B cell (primary cell): Measurements from ENCODE around the gene TGFB1. TPM values are rescaled to one million over a fixed set of nuclear protein-coding genes. Genes with fewer than 3 reads are reported as not detected.

Source experiments
- ATAC-seq: fragments of 200-7000 bp; cut with Tn5 transposase; one replicate; pipeline ENCODE4 v1.10.0; 2021; ENCODE audit warnings: low read depth, mild to moderate bottlenecking, moderate number of reproducible peaks, moderate library complexity
- CTCF ChIA-PET: fragments of 350-600 bp; sonication (Branson Sonifier 250); formaldehyde crosslinking; loops from one replicate; lab custom pipeline; 2021; ENCODE audit warnings: antibody characterized with exemption, inconsistent platforms; lab: Charles Lee
- POLR2A ChIA-PET: fragments of 350-600 bp; sonication (Branson Sonifier 250); formaldehyde crosslinking; loops from one replicate; lab custom pipeline; 2021; ENCODE audit warnings: antibody characterized with exemption; lab: Charles Lee
- DNase-seq: peaks from one replicate; pipeline ENCODE4 v3.0.0; 2013
- H2AFZ ChIP-seq: 2 replicates; pipeline ENCODE4 v1.6.1; 2012; ENCODE audit warnings: mild to moderate bottlenecking, low read depth, low read length; ENCODE audit not compliant: insufficient read depth, poor library complexity, severe bottlenecking
- H3K27ac ChIP-seq, 2 donors: 1 replicate in 1 of 2; 2 replicates in 1 of 2; pipeline ENCODE4 v1.5.1; 2012 to 2013; ENCODE audit warnings: low read length in 2 of 2, mild to moderate bottlenecking in 2 of 2, moderate library complexity in 1 of 2
- H3K27me3 ChIP-seq, 4 experiments: fragments of 200-600 bp in 1 of 4; sonication (generic) in 1 of 4; replicated peaks in 1 of 4; 1 replicate in 2 of 4; 2 replicates in 2 of 4; pipeline versions ENCODE4 v1.6.1 to v1.7.0; 2013 to 2016; ENCODE audit warnings: low read length in 3 of 4, mild to moderate bottlenecking in 2 of 4, mixed read lengths in 1 of 4, moderate library complexity in 1 of 4; ENCODE audit not compliant: insufficient read depth in 4 of 4, control insufficient read depth in 3 of 4; ENCODE audit errors: control extremely low read depth in 1 of 4
- H3K36me3 ChIP-seq, 2 experiments: replicated peaks in 1 of 2; 1 replicate in 1 of 2; 2 replicates in 1 of 2; pipeline versions ENCODE4 v1.6.1 to v1.7.1; 2013; ENCODE audit warnings: low read length in 1 of 2; ENCODE audit not compliant: insufficient read depth in 2 of 2, control insufficient read depth in 1 of 2; ENCODE audit errors: control extremely low read depth in 1 of 2, extremely low read depth in 1 of 2
- H3K4me1 ChIP-seq, 2 donors: fragments of 200-600 bp in 1 of 2; sonication (generic) in 1 of 2; 1 replicate in 1 of 2; 2 replicates in 1 of 2; pipeline versions ENCODE4 v1.5.1 to v1.6.1; 2013 to 2017; ENCODE audit warnings: low read length in 2 of 2; ENCODE audit not compliant: control insufficient read depth in 2 of 2, insufficient read depth in 2 of 2
- H3K4me2 ChIP-seq: replicated peaks from 2 replicates; pipeline ENCODE3; 2012; ENCODE audit warnings: mild to moderate bottlenecking, low read depth, low read length; ENCODE audit not compliant: poor library complexity, severe bottlenecking
- H3K4me3 ChIP-seq, 5 experiments: fragments of 200-600 bp in 1 of 5; sonication (generic) in 1 of 5; 1 replicate in 3 of 5; 2 replicates in 2 of 5; pipeline versions ENCODE4 v1.5.1 to v1.7.0; 2011 to 2016; ENCODE audit warnings: low read length in 4 of 5, mild to moderate bottlenecking in 4 of 5, low read depth in 2 of 5, control low read depth in 1 of 5, moderate library complexity in 1 of 5; ENCODE audit not compliant: insufficient read depth in 1 of 5; ENCODE audit errors: control extremely low read depth in 1 of 5, extremely low read depth in 1 of 5
- H3K79me2 ChIP-seq: fragments of 200-600 bp; sonication (generic); one replicate; pipeline ENCODE4 v1.6.0; 2016; ENCODE audit warnings: low read length; ENCODE audit not compliant: control insufficient read depth, insufficient read depth
- H3K9ac ChIP-seq: fragments of 200-600 bp; sonication (generic); 2 replicates; pipeline ENCODE4 v1.6.1; 2017; ENCODE audit warnings: mild to moderate bottlenecking, low read length, moderate library complexity
- H3K9me3 ChIP-seq, 3 donors: one replicate each; pipeline versions ENCODE4 v1.6.1 to v1.7.1; 2013; ENCODE audit warnings: low read length in 2 of 3; ENCODE audit not compliant: control insufficient read depth in 2 of 3, insufficient read depth in 1 of 3; ENCODE audit errors: control extremely low read depth in 1 of 3
- H4K20me1 ChIP-seq: 2 replicates; pipeline ENCODE4 v1.6.0; 2012; ENCODE audit warnings: mild to moderate bottlenecking, low read length; ENCODE audit not compliant: insufficient read depth, control insufficient read depth, poor library complexity, severe bottlenecking
- H3K27ac Mint-ChIP-seq: one replicate; pipeline ENCODE4 v1.8.0; 2021; ENCODE audit warnings: mixed read lengths
- H3K27me3 Mint-ChIP-seq: one replicate; pipeline ENCODE4 v1.8.0; 2021; ENCODE audit warnings: mixed read lengths
- H3K4me1 Mint-ChIP-seq: one replicate; pipeline ENCODE4 v1.8.0; 2021; ENCODE audit warnings: mixed read lengths
- H3K4me3 Mint-ChIP-seq: one replicate; pipeline ENCODE4 v1.8.0; 2021; ENCODE audit warnings: mixed read lengths
- H3K9me3 Mint-ChIP-seq: one replicate; pipeline ENCODE4 v1.8.0; 2022; ENCODE audit warnings: mixed read lengths; ENCODE audit not compliant: insufficient read depth
- CTCF ChIP-seq: fragments of 200-600 bp; IDR thresholded peaks from one replicate; pipeline ENCODE4 v1.8.0; 2022; ENCODE audit warnings: antibody characterized with exemption, mild to moderate bottlenecking
- EZH2 ChIP-seq: IDR thresholded peaks from 2 replicates; pipeline ENCODE4 v1.6.1; 2012; ENCODE audit warnings: borderline replicate concordance, low read depth, mild to moderate bottlenecking, moderate library complexity, low read length; ENCODE audit not compliant: insufficient read depth, poor library complexity, severe bottlenecking
- WGBS: methylation state at CpG from one replicate; pipeline ENCODE4 v1.1.5; 2013; ENCODE audit warnings: missing lambda C conversion rate; ENCODE audit not compliant: insufficient coverage; 5-methylcytosine and 5-hydroxymethylcytosine counted together
- intact Hi-C: fragments of 100-400 bp; cut with micrococcal nuclease; formaldehyde crosslinking; loops from one replicate; pipeline ENCODE4 v1.10.0; 2022
- polyA plus RNA-seq: library from polyadenylated mRNA; depleted of rRNA; stranded (reverse); fragments of >200 nt; gene quantifications from 2 replicates; pipeline ENCODE4 v1.2.3, GENCODE V29; 2012
- total RNA-seq, 2 donors: library from RNA; stranded (reverse); fragments of 120-200 nt in 1 of 2; gene quantifications; 1 replicate in 1 of 2; 2 replicates in 1 of 2; pipeline versions ENCODE4 v1.2.3 to v1.2.4, GENCODE V29; 2013 to 2022

Gene TGFB1
- total and polyA plus RNA-seq, 2 donors (not counting 1 experiment from before 2014, with no cell fraction given): 109 to 120 TPM

GRCh38 chr19:41307954-41308449, 45.7 kb downstream of the TGFB1 start:
- H3K4me1 ChIP-seq: peaks cover 64 to 83% of the 10 kb centered on the region in 2 donors
- peak overlapping the region; percentile 98 for H3K4me3 Mint-ChIP-seq
- intact Hi-C loops: loop anchor here (1.0 kb wide), 4 partner anchors 11 to 182 kb away; no protein-coding TSS in a partner anchor
- 39% methylated on average over 3 of the region's 4 CpGs for WGBS
- DNase-seq (no peak), ATAC-seq (no peak)
- H3K4me1 Mint-ChIP-seq: peaks cover 67% of the 10 kb centered on the region
- H3K9me3 ChIP-seq: no peaks in the 10 kb centered on the region
- peak overlapping the region; percentile 98 for H3K4me2 ChIP-seq
- peaks cover 69% of the 10 kb centered on the region for H3K79me2 ChIP-seq
- peak overlapping the region; percentile 48 for H2AFZ ChIP-seq
- H4K20me1 ChIP-seq: peaks cover 23% of the 10 kb centered on the region
- no peak for TF ChIP-seq EZH2
- no peak for TF ChIP-seq CTCF
- H3K27ac ChIP-seq: peak overlapping the region; percentile 89 to 100
- peak overlapping the region in 2 of 5 experiments; percentile 3 to 10 for H3K4me3 ChIP-seq
- no peaks in the 10 kb centered on the region for H3K9me3 Mint-ChIP-seq
- H3K27ac Mint-ChIP-seq: peak overlapping the region; percentile 100
- ChIA-PET CTCF (interaction anchor here (0.5 to 8.3 kb wide), 22 partner anchors 10 to 645 kb away, joined by 3 to 89 read pairs (median 5); partner anchors contain the start of genes B9D2, HNRNPUL1 and TGFB1), POLR2A (interaction anchor here (1.2 to 1.8 kb wide), 5 partner anchors 19 to 104 kb away, joined by 3 to 11 read pairs (median 4); partner anchors contain the start of genes HNRNPUL1 and TGFB1)
- peak overlapping the region; percentile 50 for H3K9ac ChIP-seq
- peaks cover 7 to 50% of the 10 kb centered on the region in 2 experiments for H3K36me3 ChIP-seq
- no peaks in the 10 kb centered on the region for H3K27me3 Mint-ChIP-seq
- no peaks in the 10 kb centered on the region for H3K27me3 ChIP-seq
